Measurements from ENCODE around the gene PRDM5. TPM values are rescaled to one million over a fixed set of nuclear protein-coding genes. Genes with fewer than 3 reads are reported as not detected.

Gene PRDM5
- total and polyA plus RNA-seq, 2 of the 13 experiments (the other 11 are each of a cell fraction or from before 2014, with no cell fraction given), result not detected

DNA sequence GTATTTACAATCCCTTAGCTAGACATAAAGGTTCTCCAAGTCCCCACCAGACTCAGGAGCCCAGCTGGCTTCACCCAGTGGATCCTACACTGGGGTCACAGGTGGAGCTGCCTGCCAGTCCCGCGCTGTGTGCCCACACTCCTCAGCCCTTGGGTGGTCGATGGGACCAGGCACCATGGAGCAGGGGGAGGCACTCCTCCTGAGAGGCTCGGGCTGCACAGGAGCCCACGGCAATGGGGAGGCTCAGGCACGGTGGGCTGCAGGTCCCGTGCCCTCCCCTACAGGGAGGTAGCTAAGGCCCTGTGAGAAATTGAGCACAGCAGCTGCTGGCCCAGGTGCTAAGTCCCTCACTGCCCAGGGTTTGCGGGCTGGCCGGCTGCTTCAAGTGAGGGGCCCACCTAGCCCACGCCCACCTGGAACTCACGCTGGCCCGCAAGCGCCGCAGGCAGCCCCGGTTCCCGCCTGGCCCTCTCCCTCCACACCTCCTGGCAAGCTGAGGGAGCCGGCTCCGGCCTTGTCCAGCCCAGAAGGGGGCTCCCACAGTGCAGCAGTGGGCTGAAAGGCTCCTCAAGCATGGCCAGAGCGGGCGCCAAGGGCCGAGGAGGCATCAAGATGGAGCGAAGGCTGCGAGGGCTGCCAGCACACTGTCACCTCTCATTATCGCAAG is 113.9 kb downstream of the PRDM5 start (continued):
- no peak for TF ChIP-seq ZNF318 (CRISPR knock-in tag; IDR thresholded peaks at IDR 0.05)
- TF ChIP-seq NRL (CRISPR knock-in tag; IDR thresholded peaks at IDR 0.05; ENCODE audit: borderline replicate concordance), result no peak
- no peak for TF ChIP-seq GFI1 (CRISPR knock-in tag; IDR thresholded peaks at IDR 0.05; ENCODE audit: borderline replicate concordance)
- TF ChIP-seq ZNF337 (CRISPR knock-in tag; IDR thresholded peaks at IDR 0.05; ENCODE audit: borderline replicate concordance, low read depth), result no peak
